Nephron progenitor cell (in vitro differentiated cells): ENCODE results near the gene CDCA4.

Experiments
- DNase-seq: peaks from one replicate; pipeline ENCODE4 v3.0.0; 2021
- H3K27ac Mint-ChIP-seq: 2 replicates; pipeline ENCODE4 v1.8.0; 2021; ENCODE audit warnings: mild to moderate bottlenecking, moderate library complexity, mixed read lengths
- H3K27me3 Mint-ChIP-seq: 2 replicates; pipeline ENCODE4 v1.8.0; 2021; ENCODE audit warnings: mild to moderate bottlenecking, low read depth, mixed read lengths; ENCODE audit not compliant: poor library complexity
- H3K36me3 Mint-ChIP-seq: 2 replicates; pipeline ENCODE4 v1.8.0; 2021; ENCODE audit warnings: low read depth, mixed read lengths
- H3K4me1 Mint-ChIP-seq: 2 replicates; pipeline ENCODE4 v1.8.0; 2021; ENCODE audit warnings: mixed read lengths
- H3K4me3 Mint-ChIP-seq: 2 replicates; pipeline ENCODE4 v1.8.0; 2021; ENCODE audit warnings: mild to moderate bottlenecking, moderate library complexity, mixed read lengths
- H3K9me3 Mint-ChIP-seq: 2 replicates; pipeline ENCODE4 v1.8.0; 2021; ENCODE audit warnings: mild to moderate bottlenecking, moderate library complexity, mixed read lengths
- CTCF ChIP-seq: fragments of 200-600 bp; sonication (generic); IDR thresholded peaks from 2 replicates; pipeline ENCODE4 v1.5.0; 2021; ENCODE audit warnings: antibody characterized with exemption

The CDCA4 gene

GRCh38 chr14:104964546-104964945 is 56.3 kb downstream of the CDCA4 start:
- no peak for TF ChIP-seq CTCF
- H3K27me3 Mint-ChIP-seq: peaks cover 40% of the 10 kb centered on the region
- peaks cover 23% of the 10 kb centered on the region for H3K4me1 Mint-ChIP-seq
- no peak overlapping the region for H3K27ac Mint-ChIP-seq
- no peaks in the 10 kb centered on the region for H3K9me3 Mint-ChIP-seq
- no peak overlapping the region for H3K4me3 Mint-ChIP-seq
- no peak for DNase-seq
- no peaks in the 10 kb centered on the region for H3K36me3 Mint-ChIP-seq
